Upper lobe of right lung (tissue), 1 donor: Measurements from ENCODE around the gene BRINP3. TPM values are rescaled to one million over a fixed set of nuclear protein-coding genes. Genes with fewer than 3 reads are reported as not detected.

Experiments
- ATAC-seq: fragments of 200-7000 bp; cut with Tn5 transposase; one replicate; pipeline ENCODE4 v1.9.1; 2020; ENCODE audit warnings: mild to moderate bottlenecking, moderate library complexity
- DNase-seq: peaks from one replicate; pipeline ENCODE4 v3.0.0-alpha.2; 2020
- H3K27ac ChIP-seq: fragments of 200-600 bp; one replicate; pipeline ENCODE4 v1.8.0; 2022
- H3K27me3 ChIP-seq: fragments of 200-600 bp; one replicate; pipeline ENCODE4 v1.8.0; 2022; ENCODE audit warnings: mild to moderate bottlenecking
- H3K36me3 ChIP-seq: fragments of 200-600 bp; one replicate; pipeline ENCODE4 v1.8.0; 2022
- H3K4me1 ChIP-seq: fragments of 200-600 bp; one replicate; pipeline ENCODE4 v1.8.0; 2022
- H3K4me3 ChIP-seq: fragments of 200-600 bp; one replicate; pipeline ENCODE4 v1.8.0; 2022; ENCODE audit warnings: mild to moderate bottlenecking
- H3K9me3 ChIP-seq: fragments of 200-600 bp; one replicate; pipeline ENCODE4 v1.8.0; 2022
- CTCF ChIP-seq: fragments of 200-600 bp; IDR thresholded peaks from one replicate; pipeline ENCODE4 v1.8.0; 2022; ENCODE audit warnings: antibody characterized with exemption
- intact Hi-C: fragments of 100-400 bp; cut with DNase I; formaldehyde crosslinking; loops from one replicate; pipeline ENCODE4 v1.11.0; 2022
- total RNA-seq: library from RNA; stranded (reverse); fragmentation: NEBNext Ultra II Directional; extraction: Animal tissue kit (Norgen Biotek cat#: 25700); gene quantifications from one replicate; pipeline ENCODE4 v1.2.1, GENCODE V29; 2021
- donor health status: DM: no; HTN: yes; CAD: no; lungs with severe emphysema.

BRINP3 gene
- total RNA-seq, 1 donor from 2014 or later, result 1.2 TPM

- no peak overlapping the region for H3K27ac ChIP-seq
- H3K9me3 ChIP-seq, result no peaks in the 10 kb centered on the region
- no peak overlapping the region for H3K4me3 ChIP-seq
- H3K27me3 ChIP-seq, result no peaks in the 10 kb centered on the region
- H3K36me3 ChIP-seq, result no peaks in the 10 kb centered on the region
- no peaks in the 10 kb centered on the region for H3K4me1 ChIP-seq
- no peak for TF ChIP-seq CTCF
- DNase-seq (no peak), ATAC-seq (no peak)
- intact Hi-C loops, result no loop called here
Observed at GRCh38 chr1:190429141-190429540, 48.5 kb downstream of the BRINP3 start.

DNA sequence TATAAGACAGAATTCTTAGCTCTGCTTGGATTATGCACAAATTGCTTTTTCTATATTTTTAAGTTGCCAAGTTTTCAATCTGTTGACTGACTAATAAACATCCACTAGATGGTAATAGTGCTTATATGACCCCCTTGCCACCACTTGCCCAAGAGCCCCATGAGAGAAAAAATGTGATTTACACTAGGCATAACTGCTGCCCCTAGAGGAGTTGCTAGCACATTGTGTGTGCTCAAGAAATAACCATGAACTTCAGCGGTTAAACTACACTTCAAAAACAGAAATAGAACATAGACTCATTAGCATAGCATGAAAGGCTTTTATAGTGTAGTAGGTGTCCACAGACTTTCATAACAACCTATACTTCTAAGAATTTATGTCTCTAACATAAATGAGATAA lies 61.4 kb downstream of the BRINP3 start:
- Histone ChIP-seq H3K36me3 (no peaks in the 10 kb centered on the region), H3K4me3 (no peak overlapping the region), H3K4me1 (no peaks in the 10 kb centered on the region), H3K9me3 (no peaks in the 10 kb centered on the region), H3K27me3 (no peaks in the 10 kb centered on the region), H3K27ac (no peak overlapping the region)
- no peak for ATAC-seq
- no peak for DNase-seq
- no peak for TF ChIP-seq CTCF
- intact Hi-C loops, result no loop called here

DNA sequence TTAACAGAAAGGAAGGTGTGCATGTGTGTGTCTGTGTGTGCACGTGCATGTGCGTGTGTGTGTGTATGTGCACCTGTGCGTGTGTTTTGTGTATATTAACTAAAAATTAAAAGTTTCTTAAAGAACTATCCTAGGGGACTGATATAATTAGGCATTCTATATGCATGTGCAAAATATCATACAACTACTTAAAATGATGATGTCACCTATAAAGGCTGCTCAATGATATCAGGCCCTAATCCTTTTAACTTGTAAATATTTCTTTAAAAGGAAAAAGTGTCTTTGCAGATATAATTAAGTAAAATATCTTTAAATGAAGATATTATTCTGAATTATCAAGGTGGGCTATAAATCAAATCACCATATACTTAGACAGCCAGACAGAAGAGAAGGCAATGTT lies 64.5 kb downstream of the BRINP3 start:
- Histone ChIP-seq H3K4me3 (no peak overlapping the region), H3K27me3 (no peaks in the 10 kb centered on the region), H3K9me3 (no peaks in the 10 kb centered on the region), H3K4me1 (no peaks in the 10 kb centered on the region), H3K36me3 (no peaks in the 10 kb centered on the region), H3K27ac (no peak overlapping the region)
- intact Hi-C loops, result no loop called here
- no peak for ATAC-seq
- no peak for TF ChIP-seq CTCF
- DNase-seq, result no peak

DNA sequence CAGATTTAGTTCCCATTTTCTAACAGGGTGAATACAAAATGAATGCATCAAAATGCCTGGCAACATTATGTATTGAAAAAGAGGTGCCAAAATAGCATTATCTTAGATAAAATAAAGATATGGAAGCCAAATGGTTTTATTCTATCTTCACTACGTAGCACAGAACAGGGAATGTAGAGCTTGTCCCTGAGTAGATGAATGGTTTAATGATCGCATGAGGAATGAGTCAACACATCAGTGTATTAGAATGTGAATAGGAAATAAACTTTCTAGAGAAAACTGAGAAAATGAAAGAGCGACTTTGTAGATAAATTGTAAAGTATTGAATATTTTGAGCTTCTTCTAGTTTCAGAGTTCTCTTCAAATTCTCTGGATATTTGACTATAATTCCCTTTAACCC lies 74.3 kb downstream of the BRINP3 start:
- intact Hi-C loops, result no loop called here
- H3K36me3 ChIP-seq, result no peaks in the 10 kb centered on the region
- ATAC-seq, result no peak

GRCh38 chr1:190399233-190399632 lies 78.4 kb downstream of the BRINP3 start:
- TF ChIP-seq CTCF, result no peak
- Histone ChIP-seq H3K9me3 (peaks cover 5% of the 10 kb centered on the region), H3K27me3 (no peaks in the 10 kb centered on the region), H3K4me1 (no peaks in the 10 kb centered on the region), H3K4me3 (no peak overlapping the region), H3K36me3 (no peaks in the 10 kb centered on the region), H3K27ac (no peak overlapping the region)
- ATAC-seq (no peak), DNase-seq (no peak)
- intact Hi-C loops, result no loop called here

More for the DNA sequence above, 74.3 kb downstream of the BRINP3 start:
- no peaks in the 10 kb centered on the region for H3K27me3 ChIP-seq
- no peak overlapping the region for H3K27ac ChIP-seq
- H3K4me1 ChIP-seq, result no peaks in the 10 kb centered on the region
- peaks cover 5% of the 10 kb centered on the region for H3K9me3 ChIP-seq
- no peak for TF ChIP-seq CTCF
- no peak overlapping the region for H3K4me3 ChIP-seq
- DNase-seq, result no peak

- no peak overlapping the region for H3K27ac ChIP-seq
- H3K4me3 ChIP-seq, result no peak overlapping the region
- no peaks in the 10 kb centered on the region for H3K27me3 ChIP-seq
- ATAC-seq, result no peak
- no peaks in the 10 kb centered on the region for H3K36me3 ChIP-seq
- H3K4me1 ChIP-seq, result no peaks in the 10 kb centered on the region
- TF ChIP-seq CTCF, result no peak
- H3K9me3 ChIP-seq, result no peaks in the 10 kb centered on the region
- no peak for DNase-seq
- intact Hi-C loops, result no loop called here
Observed at GRCh38 chr1:190391582-190391981, 86.1 kb downstream of the BRINP3 start.
